Right renal pelvis (tissue), 4 donors: ENCODE results near the gene UGT2B15. TPM values are rescaled to one million over a fixed set of nuclear protein-coding genes. Genes with fewer than 3 reads are reported as not detected.
"Not testable (repeated sequence)": the region's sequence is repeated elsewhere in the genome, so short reads cannot be mapped to it uniquely, and the experiment has no call there.

Experiments used
- DNase-seq, 4 donors: peaks; one replicate each; pipeline ENCODE4 v3.0.0-alpha.2; 2013; ENCODE audit warnings: low read depth in 4 of 4, low spot score in 3 of 4, missing footprints in 1 of 4
- polyA plus RNA-seq, 4 donors: library from polyadenylated mRNA; unstranded; fragments of 120-200 nt; gene quantifications; one replicate each; pipeline ENCODE4 v1.2.1, GENCODE V29; 2013; ENCODE audit not compliant: insufficient read length in 4 of 4

The UGT2B15 gene
- polyA plus RNA-seq, 4 donors: 0.06 to 0.13 TPM; not detected in 2

DNA sequence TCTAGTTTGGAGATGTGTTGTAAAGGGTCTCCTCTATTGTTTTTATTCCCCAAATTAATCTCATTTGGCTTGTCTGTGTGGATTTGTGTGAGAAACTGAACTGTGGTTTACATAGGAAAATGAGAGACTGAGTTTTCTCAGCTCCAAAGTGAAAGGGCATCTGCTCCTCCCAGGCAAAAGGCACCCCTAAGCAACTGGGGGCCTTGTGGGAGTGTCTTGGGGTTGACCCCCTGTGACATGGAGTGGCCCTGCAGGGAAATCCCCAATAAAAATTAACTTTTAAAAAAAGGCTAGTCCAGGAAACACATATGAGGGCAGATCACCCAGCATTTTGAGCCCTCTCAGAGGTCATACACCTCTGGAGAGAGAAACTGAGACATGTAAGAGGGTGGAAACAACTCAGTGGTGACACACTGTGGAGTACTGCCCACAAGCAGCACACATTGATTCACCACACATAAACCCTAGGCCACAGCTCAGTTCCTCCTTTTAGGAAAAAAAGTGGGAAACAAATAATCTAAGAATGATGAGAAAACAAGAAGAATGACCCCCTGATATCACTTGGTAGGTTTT, 13.3 kb downstream of the UGT2B15 start:
- not testable (repeated sequence) for DNase-seq

DNA sequence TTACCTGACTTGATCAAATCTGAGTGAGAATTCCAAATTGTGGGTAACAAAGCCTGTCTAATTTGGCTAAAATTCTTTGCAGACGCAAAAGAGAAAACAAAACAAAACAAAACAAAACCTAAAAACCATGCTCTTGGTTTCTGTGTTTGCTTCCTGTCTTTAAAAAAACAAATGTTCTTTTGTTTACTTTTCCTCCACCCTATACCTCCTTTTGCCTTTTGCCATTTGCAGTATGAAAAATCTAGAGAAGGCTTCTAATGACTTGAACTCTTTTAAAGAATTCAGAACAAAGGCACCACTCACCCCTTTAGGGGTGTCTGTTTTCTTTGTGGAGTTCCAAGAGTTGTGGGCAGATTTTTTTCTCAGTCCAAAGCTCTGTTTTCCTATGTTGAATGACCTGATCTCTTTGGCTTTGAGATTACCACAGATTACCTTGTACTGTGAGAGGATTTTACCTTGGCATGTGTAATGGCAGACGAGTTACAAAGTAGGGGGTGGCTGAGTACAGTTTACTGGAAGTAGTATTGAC, 13.9 kb downstream of the UGT2B15 start:
- not testable (repeated sequence) for DNase-seq

DNA sequence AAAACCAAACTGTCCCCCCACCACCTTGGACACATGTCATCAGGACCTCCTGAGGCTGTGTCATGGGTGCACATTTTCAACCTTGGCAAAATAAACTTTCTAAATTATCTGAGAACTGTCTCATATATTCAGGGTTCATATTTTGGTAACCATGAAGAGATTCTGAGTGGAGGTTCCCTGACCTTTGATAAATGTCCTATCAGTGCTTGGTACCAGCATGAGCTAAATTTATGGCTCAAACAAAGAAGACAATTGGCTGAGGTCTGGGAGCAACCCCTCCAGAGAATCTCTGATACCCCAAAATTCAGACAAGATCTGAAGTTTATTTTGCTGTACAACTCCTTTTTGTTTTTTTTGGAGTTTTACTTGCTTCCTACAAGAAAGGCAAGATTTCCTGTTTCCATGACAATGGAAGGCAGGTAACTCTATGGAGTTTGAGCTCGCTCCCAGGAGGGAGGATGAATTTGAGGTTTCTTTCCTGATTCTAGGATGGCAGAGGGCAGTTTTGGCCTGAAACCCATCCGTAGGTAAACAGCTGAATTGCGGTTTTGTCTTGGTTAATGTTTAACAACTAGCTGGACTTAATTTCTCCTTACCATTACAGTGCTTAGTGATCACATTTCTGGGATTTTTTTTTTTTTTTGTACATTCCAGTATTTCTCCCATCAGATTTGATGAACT, 14.5 kb downstream of the UGT2B15 start:
- DNase-seq: no peak

DNA sequence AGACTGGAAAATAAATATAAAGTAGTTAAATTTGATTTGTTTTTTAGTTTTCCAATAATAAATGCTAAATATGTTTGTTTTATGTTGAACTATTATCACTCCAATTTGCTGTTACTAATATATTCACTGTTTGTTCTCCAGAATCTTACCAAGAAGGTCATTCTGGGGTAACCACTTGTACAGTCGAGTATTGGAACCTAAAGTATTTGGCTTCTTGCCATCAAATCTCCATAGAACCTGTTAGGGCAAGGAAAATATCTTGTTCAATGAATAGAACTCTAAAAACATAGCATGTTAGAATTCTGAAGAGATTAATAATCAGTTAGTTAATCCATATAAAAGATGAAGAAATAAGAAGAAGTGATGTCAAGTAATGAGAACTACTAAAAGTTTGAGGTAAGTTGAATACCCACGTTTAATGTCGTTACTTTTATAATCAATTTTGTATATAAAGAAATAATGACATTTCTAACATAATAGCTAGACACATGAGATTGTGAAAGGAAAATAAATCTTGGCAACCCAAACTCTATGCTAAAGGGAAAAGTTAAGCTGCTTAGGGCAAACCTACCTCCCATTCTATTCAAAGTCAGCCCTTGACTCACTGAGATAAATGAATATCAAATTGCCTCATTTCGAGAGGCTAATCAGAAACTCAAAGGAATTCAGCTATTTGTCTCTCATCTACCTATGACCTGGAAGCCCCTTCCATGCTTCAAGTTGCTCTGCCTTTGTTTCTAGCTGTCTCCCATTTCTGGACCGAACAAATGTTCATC, 15.3 kb downstream of the UGT2B15 start:
- DNase-seq: no peak

DNA sequence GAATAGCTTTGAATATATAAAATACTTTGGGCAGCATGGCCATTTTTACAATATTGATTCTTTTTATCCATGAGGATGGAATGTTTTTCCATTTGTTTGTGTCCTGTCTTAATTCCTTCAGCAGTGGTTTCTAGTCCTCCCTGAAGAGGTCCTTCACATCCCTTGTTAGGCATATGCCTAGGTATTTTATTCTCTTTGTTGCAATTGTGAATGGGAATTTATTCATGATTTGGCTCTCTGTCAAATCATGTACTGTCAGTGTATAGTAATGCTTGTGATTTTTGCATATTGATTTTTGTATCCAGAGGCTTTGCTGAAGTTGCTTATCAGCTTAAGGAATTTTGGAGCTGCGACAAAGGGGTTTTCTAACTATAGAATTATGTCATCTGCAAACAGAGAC, 18.5 kb downstream of the UGT2B15 start:
- DNase-seq: no peak

DNA sequence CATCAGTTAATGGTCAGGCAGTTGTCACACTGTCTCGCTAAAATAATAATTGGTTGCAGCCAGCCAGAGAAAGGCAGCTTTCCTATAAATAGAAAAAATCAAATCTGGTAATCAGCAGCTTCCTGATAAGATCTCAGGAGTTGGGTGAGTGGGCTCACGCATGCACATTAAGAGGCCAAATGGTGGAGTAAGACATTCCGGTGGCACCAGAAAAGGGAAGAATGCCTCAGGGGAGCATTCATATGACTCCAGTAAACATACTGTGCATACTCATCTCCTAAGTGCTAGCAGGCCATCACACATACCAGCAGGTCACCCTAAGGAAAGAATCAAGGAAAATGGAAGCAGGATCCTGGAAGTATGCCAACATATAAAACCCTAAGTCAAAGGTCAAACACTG, 40.1 kb downstream of the UGT2B15 start:
- DNase-seq: no peak

DNA sequence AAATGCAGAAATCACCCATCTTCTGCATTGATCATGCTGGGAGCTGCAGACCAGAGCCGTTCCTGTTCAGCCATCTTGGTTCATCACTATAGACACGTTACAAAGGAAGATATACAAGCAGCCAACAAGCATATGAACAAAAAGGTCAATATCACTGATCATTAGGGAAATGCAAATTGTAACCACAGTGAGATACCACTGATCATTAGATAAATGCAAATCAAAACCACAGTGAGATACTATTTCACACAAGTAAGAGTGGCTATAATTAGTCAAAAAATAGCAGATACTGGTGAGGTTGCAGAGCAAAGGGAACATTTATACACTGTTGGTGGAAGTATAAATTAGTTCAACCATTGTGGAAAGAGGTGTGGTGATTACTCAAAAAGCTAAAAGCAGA, 47.7 kb downstream of the UGT2B15 start:
- DNase-seq: not testable (repeated sequence)

DNA sequence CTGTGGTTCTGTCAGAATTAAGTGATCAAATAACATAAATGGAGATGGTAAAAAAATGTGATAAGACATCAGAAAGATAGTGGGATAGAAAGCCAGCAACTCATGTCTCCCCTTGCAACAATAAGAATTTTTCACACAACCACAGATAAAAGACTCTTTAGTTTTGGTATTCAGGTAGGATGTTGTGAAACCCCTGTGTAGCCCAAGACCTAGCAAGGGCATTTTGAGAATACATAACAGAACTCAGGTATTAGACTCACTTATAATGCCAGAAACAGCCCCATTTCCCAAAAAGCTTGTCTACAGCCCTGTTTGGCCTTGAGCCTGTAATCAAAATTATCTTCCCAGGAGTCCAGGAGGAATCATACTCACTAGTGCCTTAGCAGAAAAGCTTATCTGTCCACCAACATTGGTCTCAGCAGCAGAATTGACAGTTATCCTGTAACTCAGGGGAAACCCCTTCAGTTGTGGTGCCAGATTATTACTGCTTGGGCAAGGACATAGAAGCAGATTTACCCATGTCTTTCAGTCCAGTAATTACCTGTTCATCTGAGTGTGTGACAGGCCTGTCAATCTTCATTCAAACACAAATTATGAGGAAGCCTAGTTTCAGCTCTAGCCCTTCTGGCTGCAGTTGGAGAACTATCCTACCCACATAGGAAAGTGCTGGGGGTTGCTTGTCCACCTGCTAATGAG, 53.3 kb downstream of the UGT2B15 start:
- no peak for DNase-seq

DNA sequence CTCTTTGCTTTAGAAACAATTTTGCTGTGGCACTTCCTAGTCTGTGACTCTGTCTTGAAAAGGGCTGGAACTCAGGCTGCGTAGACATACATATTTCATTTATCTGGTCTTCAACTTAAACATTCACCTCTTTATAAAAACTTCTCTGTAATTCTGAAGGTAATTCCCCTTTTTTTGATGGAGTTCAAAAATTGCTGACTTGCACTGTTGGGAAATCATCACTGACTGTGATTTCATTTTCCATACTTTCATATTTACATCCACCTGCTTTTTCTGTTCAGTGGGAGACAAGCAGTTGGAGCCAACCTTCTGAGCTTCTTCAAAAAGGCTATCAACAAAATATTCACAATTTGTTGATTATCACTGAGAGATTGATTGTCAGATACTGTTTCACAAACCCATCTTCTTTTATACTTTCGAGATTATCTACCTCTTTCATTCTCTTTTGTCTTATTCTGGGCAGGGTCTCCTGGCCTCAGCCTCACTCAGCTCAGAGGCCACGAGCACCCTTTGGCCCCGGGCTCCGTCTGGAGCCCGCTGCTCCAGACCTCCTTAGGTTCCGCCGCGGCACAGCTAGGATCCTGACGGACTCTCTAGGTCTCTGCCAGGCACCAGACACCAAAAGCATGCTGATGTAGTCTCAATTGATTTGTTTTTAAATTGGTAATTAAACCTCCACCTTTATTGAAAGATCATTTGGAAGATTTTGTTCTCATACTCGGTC, 54.6 kb downstream of the UGT2B15 start:
- no peak for DNase-seq

DNA sequence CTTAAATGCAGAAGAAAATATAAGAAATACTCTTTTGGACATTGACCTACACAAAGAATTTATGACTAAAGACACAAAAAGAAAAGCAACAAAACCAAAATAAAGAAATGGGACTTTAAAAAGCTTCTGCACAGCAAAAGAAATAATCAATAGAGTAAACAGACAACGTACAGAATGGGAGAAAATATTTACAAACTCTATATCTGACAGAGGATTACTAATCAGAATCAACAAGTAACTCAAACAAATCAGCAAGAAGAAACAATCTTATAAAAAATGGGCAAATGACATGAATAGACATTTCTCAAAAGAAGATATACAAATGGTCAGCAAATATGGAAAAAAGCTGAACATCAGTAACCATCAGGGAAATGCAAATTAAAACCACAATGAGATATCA, 56.7 kb downstream of the UGT2B15 start:
- DNase-seq: no peak

DNA sequence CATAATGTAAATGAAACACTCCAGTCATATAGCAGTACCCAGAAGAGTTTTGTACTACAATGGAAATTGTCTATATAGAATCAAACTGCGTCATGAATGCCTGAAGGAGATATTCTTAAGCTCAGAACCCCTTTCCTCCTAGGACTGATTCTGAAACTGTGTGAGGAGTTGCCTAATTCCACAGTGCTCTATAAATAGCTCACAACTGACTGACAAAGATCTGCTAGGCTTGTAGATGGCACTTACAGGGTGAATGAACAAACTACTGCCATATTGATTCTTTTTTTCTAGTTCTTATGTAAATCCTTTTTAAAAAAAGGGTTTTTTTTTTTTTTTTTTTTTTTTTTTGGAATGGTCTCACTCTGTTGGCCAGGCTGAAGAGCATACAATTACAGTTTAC, 64.2 kb downstream of the UGT2B15 start:
- no peak for DNase-seq

DNA sequence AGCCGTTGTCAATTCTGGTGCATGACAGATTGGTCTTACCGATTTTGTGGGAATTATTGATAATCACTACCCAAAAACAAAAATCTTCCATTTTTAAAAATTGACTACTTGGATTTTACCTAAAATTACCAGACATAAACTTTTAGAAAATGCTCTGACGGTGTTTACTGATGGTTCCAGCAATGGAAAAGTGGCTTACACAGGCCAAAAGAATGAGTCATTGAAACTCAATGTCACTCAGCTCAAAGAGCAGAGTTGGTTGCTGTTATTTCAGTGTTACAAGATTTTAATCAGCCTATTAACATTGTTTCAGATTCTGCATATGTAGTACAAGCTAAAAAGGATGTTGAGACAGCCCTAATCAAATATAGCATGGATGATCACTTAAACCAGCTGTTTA, 71.3 kb downstream of the UGT2B15 start:
- DNase-seq: no peak

DNA sequence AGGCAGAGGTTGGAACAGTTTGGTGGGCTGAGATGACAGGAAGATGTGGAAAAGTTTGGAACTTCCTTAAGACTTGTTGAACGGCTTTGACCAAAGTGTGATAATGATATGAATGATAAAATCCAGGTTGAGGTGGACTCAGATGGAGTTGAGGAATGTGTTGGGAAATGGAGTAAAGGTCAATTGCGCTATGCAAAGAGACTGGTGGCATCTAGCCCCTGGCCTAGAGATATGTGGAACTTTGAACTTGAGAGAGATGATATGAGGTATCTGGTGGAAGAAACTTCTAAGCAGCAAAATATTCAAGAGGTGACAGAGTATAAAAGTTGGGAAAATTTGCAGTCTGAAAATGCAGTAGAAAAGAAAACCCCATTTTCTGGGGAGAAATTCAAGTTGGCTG, 73.0 kb downstream of the UGT2B15 start:
- DNase-seq: no peak

Other genes with a start within 250 kb of the UGT2B15 start
- gene TMPRSS11E, start 223.2 kb downstream of the UGT2B15 start, polyA plus RNA-seq: under 1 TPM in 2 of 4 donors, not detected in 2; 0.10 to 0.21 TPM
- gene UGT2B17, start 94.3 kb downstream of the UGT2B15 start, polyA plus RNA-seq: under 1 TPM in 1 of 4 donors, not detected in 3; 0.07 TPM
- gene UGT2B10, start 145.3 kb upstream of the UGT2B15 start, polyA plus RNA-seq: under 1 TPM; 0.29 to 0.58 (median 0.39) TPM